T-cell (primary cell): ENCODE data around the gene CPNE5. TPM values are rescaled to one million over a fixed set of nuclear protein-coding genes. Genes with fewer than 3 reads are reported as not detected.

Experiments
- ATAC-seq, 4 experiments: fragments of 200-7000 bp in 3 of 4; fragments of 150-1000 bp in 1 of 4; cut with Tn5 transposase; replicated peaks in 1 of 4; 1 replicate in 3 of 4; 2 replicates in 1 of 4; pipeline ENCODE4 v1.10.0; 2021; ENCODE audit warnings: moderate library complexity in 3 of 4, mild to moderate bottlenecking in 2 of 4, moderate number of reproducible peaks in 1 of 4
- CTCF ChIA-PET, 2 donors: fragments of 300-600 bp; sonication (Branson Sonifier 250); formaldehyde crosslinking; loops; one replicate each; lab custom pipeline; 2022; ENCODE audit warnings: antibody characterized with exemption in 2 of 2; lab: Charles Lee
- POLR2A ChIA-PET, 2 donors: fragments of 300-600 bp; sonication (Branson Sonifier 250); formaldehyde crosslinking; loops; one replicate each; lab custom pipeline; 2022; ENCODE audit warnings: antibody characterized with exemption in 2 of 2; lab: Charles Lee
- DNase-seq, 35 experiments: peaks; one replicate each; pipeline versions ENCODE4 v3.0.0 to v3.0.0-alpha.2; 2013 to 2023
- H3K27ac ChIP-seq: one replicate; pipeline ENCODE4 v1.5.1; 2013; ENCODE audit warnings: low read length
- H3K27me3 ChIP-seq, 2 experiments: replicated peaks in 1 of 2; 1 replicate in 1 of 2; 2 replicates in 1 of 2; pipeline versions ENCODE4 v1.6.1 to v1.7.0; 2013; ENCODE audit warnings: low read length in 1 of 2, mixed read lengths in 1 of 2; ENCODE audit not compliant: control insufficient read depth in 2 of 2, insufficient read depth in 2 of 2; ENCODE audit errors: extremely low read depth in 1 of 2
- H3K36me3 ChIP-seq, 2 donors: 1 replicate in 1 of 2; 2 replicates in 1 of 2; pipeline versions ENCODE4 v1.6.1 to v1.7.0; 2013; ENCODE audit warnings: low read length in 1 of 2; ENCODE audit not compliant: control insufficient read depth in 2 of 2, insufficient read depth in 1 of 2; ENCODE audit errors: extremely low read depth in 1 of 2
- H3K4me1 ChIP-seq, 2 experiments: 1 replicate in 1 of 2; 2 replicates in 1 of 2; pipeline versions ENCODE4 v1.6.1 to v1.7.0; 2013; ENCODE audit warnings: low read length in 2 of 2, mixed read lengths in 1 of 2; ENCODE audit not compliant: insufficient read depth in 2 of 2, control insufficient read depth in 1 of 2; ENCODE audit errors: extremely low read depth in 1 of 2
- H3K4me3 ChIP-seq, 2 donors: 1 replicate in 1 of 2; 2 replicates in 1 of 2; pipeline versions ENCODE4 v1.5.1 to v1.7.0; 2013; ENCODE audit warnings: mild to moderate bottlenecking in 2 of 2, low read length in 1 of 2, moderate library complexity in 1 of 2; ENCODE audit not compliant: control insufficient read depth in 1 of 2; ENCODE audit errors: extremely low read depth in 1 of 2
- H3K9me3 ChIP-seq: 2 replicates; pipeline ENCODE4 v1.7.0; 2013
- H3K27ac Mint-ChIP-seq, 2 donors: one replicate each; pipeline ENCODE4 v1.8.0; 2020 to 2021; ENCODE audit warnings: mild to moderate bottlenecking in 2 of 2, mixed read lengths in 2 of 2
- H3K27me3 Mint-ChIP-seq, 2 donors: one replicate each; pipeline ENCODE4 v1.8.0; 2021 to 2022; ENCODE audit warnings: mixed read lengths in 2 of 2
- H3K36me3 Mint-ChIP-seq: one replicate; pipeline ENCODE4 v1.8.0; 2021; ENCODE audit warnings: mixed read lengths
- H3K4me1 Mint-ChIP-seq, 3 donors: one replicate each; pipeline ENCODE4 v1.8.0; 2020 to 2022; ENCODE audit warnings: mixed read lengths in 3 of 3, mild to moderate bottlenecking in 1 of 3
- H3K4me3 Mint-ChIP-seq, 3 donors: one replicate each; pipeline ENCODE4 v1.8.0; 2020 to 2022; ENCODE audit warnings: mild to moderate bottlenecking in 3 of 3, mixed read lengths in 3 of 3, moderate library complexity in 3 of 3
- H3K9me3 Mint-ChIP-seq, 3 donors: one replicate each; pipeline ENCODE4 v1.8.0; 2020 to 2022; ENCODE audit warnings: mixed read lengths in 3 of 3
- WGBS: methylation state at CpG from one replicate; pipeline ENCODE4 v1.1.5; 2013; ENCODE audit warnings: missing lambda C conversion rate; ENCODE audit not compliant: insufficient coverage; 5-methylcytosine and 5-hydroxymethylcytosine counted together
- total RNA-seq, 35 experiments: library from RNA in 6 of 35; stranded (reverse) in 6 of 35; fragments of 120-200 nt in 1 of 35; gene quantifications; one replicate each; pipeline versions ENCODE4 v1.2.1 to v1.2.4 and lab custom pipeline; 2013 to 2026

Gene CPNE5
- total RNA-seq, 5 donors from 2014 or later (not counting 1 experiment from before 2014, with no cell fraction given): 0.73 to 1.8 (median 1.1) TPM

GRCh38 chr6:36804563-36804962 is 34.7 kb downstream of the CPNE5 start:
- DNase-seq: no peak
- ChIA-PET POLR2A (no interaction called here), CTCF (interaction anchor here in 1 of 2 donors (0.5 kb wide), 1 partner anchor 173 kb away, joined by 3 read pairs; no protein-coding TSS in a partner anchor)
- H3K4me1 ChIP-seq: no peaks in the 10 kb centered on the region
- WGBS: 80% methylated on average over 1 of the region's 3 CpGs
- no peaks in the 10 kb centered on the region for H3K9me3 Mint-ChIP-seq
- no peak for ATAC-seq
- H3K36me3 ChIP-seq: no peaks in the 10 kb centered on the region
- H3K4me3 ChIP-seq: no peak overlapping the region
- H3K27me3 ChIP-seq: peaks cover 0 to 2% of the 10 kb centered on the region in 2 experiments
- no peaks in the 10 kb centered on the region for H3K36me3 Mint-ChIP-seq
- H3K4me3 Mint-ChIP-seq: no peak overlapping the region
- no peaks in the 10 kb centered on the region for H3K4me1 Mint-ChIP-seq
- no peak overlapping the region for H3K27ac Mint-ChIP-seq
- H3K27me3 Mint-ChIP-seq: peaks cover 8 to 12% of the 10 kb centered on the region in 2 donors
- H3K27ac ChIP-seq: no peak overlapping the region
- H3K9me3 ChIP-seq: no peaks in the 10 kb centered on the region

GRCh38 chr6:36803908-36804307 is 35.3 kb downstream of the CPNE5 start:
- H3K4me1 ChIP-seq: no peaks in the 10 kb centered on the region
- 100% methylated on average over 1 of the region's 1 CpG for WGBS
- no peaks in the 10 kb centered on the region for H3K9me3 Mint-ChIP-seq
- H3K4me3 Mint-ChIP-seq: no peak overlapping the region
- POLR2A ChIA-PET: no interaction called here
- no peak overlapping the region for H3K4me3 ChIP-seq
- CTCF ChIA-PET: no interaction called here
- H3K27ac Mint-ChIP-seq: no peak overlapping the region
- H3K9me3 ChIP-seq: no peaks in the 10 kb centered on the region
- H3K27me3 Mint-ChIP-seq: peaks cover 8 to 9% of the 10 kb centered on the region in 2 donors
- H3K36me3 Mint-ChIP-seq: no peaks in the 10 kb centered on the region
- H3K36me3 ChIP-seq: no peaks in the 10 kb centered on the region
- no peak for DNase-seq
- H3K27me3 ChIP-seq: peaks cover 0 to 3% of the 10 kb centered on the region in 2 experiments
- no peaks in the 10 kb centered on the region for H3K4me1 Mint-ChIP-seq
- H3K27ac ChIP-seq: no peak overlapping the region
- ATAC-seq: no peak

- Mint-ChIP-seq H3K4me1 (no peaks in the 10 kb centered on the region), H3K27me3 (peaks cover 7% of the 10 kb centered on the region in 2 donors), H3K27ac (no peak overlapping the region), H3K36me3 (no peaks in the 10 kb centered on the region), H3K4me3 (no peak overlapping the region), H3K9me3 (no peaks in the 10 kb centered on the region)
- Histone ChIP-seq H3K4me3 (no peak overlapping the region), H3K27me3 (peaks cover 0 to 5% of the 10 kb centered on the region in 2 experiments), H3K4me1 (no peaks in the 10 kb centered on the region), H3K27ac (no peak overlapping the region), H3K36me3 (no peaks in the 10 kb centered on the region), H3K9me3 (no peaks in the 10 kb centered on the region)
- WGBS: no CpG with 5 or more reads among the region's 6 CpGs
- ATAC-seq (no peak), DNase-seq (no peak)
- POLR2A ChIA-PET: interaction anchor here in 1 of 2 donors (0.6 kb wide), 1 partner anchor 76 kb away, joined by 3 read pairs; no protein-coding TSS in a partner anchor
- CTCF ChIA-PET: no interaction called here
Measured at GRCh38 chr6:36803482-36803881, 35.8 kb downstream of the CPNE5 start.

GRCh38 chr6:36800223-36801076 is 38.8 kb downstream of the CPNE5 start:
- Histone ChIP-seq H3K4me1 (no peaks in the 10 kb centered on the region), H3K4me3 (no peak overlapping the region), H3K27ac (no peak overlapping the region), H3K9me3 (no peaks in the 10 kb centered on the region), H3K27me3 (peaks cover 0 to 2% of the 10 kb centered on the region in 2 experiments), H3K36me3 (no peaks in the 10 kb centered on the region)
- ChIA-PET POLR2A (no interaction called here), CTCF (no interaction called here)
- Mint-ChIP-seq H3K36me3 (no peaks in the 10 kb centered on the region), H3K27ac (no peak overlapping the region), H3K4me1 (no peaks in the 10 kb centered on the region), H3K4me3 (no peak overlapping the region), H3K9me3 (no peaks in the 10 kb centered on the region), H3K27me3 (peaks cover 0 to under 1% of the 10 kb centered on the region in 2 donors)
- DNase-seq (no peak), ATAC-seq (no peak)
- WGBS: 63% methylated on average over 8 of the region's 10 CpGs

- H3K9me3 Mint-ChIP-seq: no peaks in the 10 kb centered on the region
- ChIA-PET POLR2A (interaction anchor here in 1 of 2 donors (0.5 kb wide), 1 partner anchor 37 kb away, joined by 8 read pairs; no protein-coding TSS in a partner anchor), CTCF (interaction anchor here in 1 of 2 donors (0.6 kb wide), 1 partner anchor 548 kb away, joined by 4 read pairs; no protein-coding TSS in a partner anchor)
- Histone ChIP-seq H3K4me3 (no peak overlapping the region), H3K36me3 (no peaks in the 10 kb centered on the region), H3K9me3 (no peaks in the 10 kb centered on the region), H3K4me1 (no peaks in the 10 kb centered on the region), H3K27me3 (peaks cover 0 to 10% of the 10 kb centered on the region in 2 experiments), H3K27ac (no peak overlapping the region)
- no peak for ATAC-seq
- H3K4me3 Mint-ChIP-seq: no peak overlapping the region
- no peaks in the 10 kb centered on the region for H3K36me3 Mint-ChIP-seq
- H3K27ac Mint-ChIP-seq: no peak overlapping the region
- no peaks in the 10 kb centered on the region for H3K27me3 Mint-ChIP-seq
- WGBS: 88% methylated on average over 2 of the region's 3 CpGs
- no peak for DNase-seq
- H3K4me1 Mint-ChIP-seq: no peaks in the 10 kb centered on the region
Measured at GRCh38 chr6:36798852-36799251, 40.4 kb downstream of the CPNE5 start.

GRCh38 chr6:36797653-36798052 is 41.6 kb downstream of the CPNE5 start:
- DNase-seq (no peak), ATAC-seq (no peak)
- peaks cover 0 to 22% of the 10 kb centered on the region in 2 experiments for H3K27me3 ChIP-seq
- no peaks in the 10 kb centered on the region for H3K4me1 Mint-ChIP-seq
- WGBS: no CpG with 5 or more reads among the region's 1 CpG
- no peak overlapping the region for H3K27ac ChIP-seq
- POLR2A ChIA-PET: interaction anchor here in 1 of 2 donors (0.5 kb wide), 1 partner anchor 61 kb away, joined by 10 read pairs; no protein-coding TSS in a partner anchor
- H3K36me3 ChIP-seq: no peaks in the 10 kb centered on the region
- CTCF ChIA-PET: no interaction called here
- H3K9me3 ChIP-seq: no peaks in the 10 kb centered on the region
- H3K27me3 Mint-ChIP-seq: peaks cover 6 to 9% of the 10 kb centered on the region in 2 donors
- no peak overlapping the region for H3K4me3 ChIP-seq
- H3K9me3 Mint-ChIP-seq: no peaks in the 10 kb centered on the region
- H3K4me1 ChIP-seq: no peaks in the 10 kb centered on the region
- no peak overlapping the region for H3K4me3 Mint-ChIP-seq
- H3K27ac Mint-ChIP-seq: no peak overlapping the region
- no peaks in the 10 kb centered on the region for H3K36me3 Mint-ChIP-seq
